Neural cell (in vitro differentiated cells): ENCODE results near the gene SLC35E1. TPM values are rescaled to one million over a fixed set of nuclear protein-coding genes. Genes with fewer than 3 reads are reported as not detected.
"Not testable (repeated sequence)": the region's sequence is repeated elsewhere in the genome, so short reads cannot be mapped to it uniquely, and the experiment has no call there.

ENCODE experiments used
- H2AFZ ChIP-seq: fragments of 200-600, 300-800 bp; sonication (generic), shearing (Covaris generic); 2 replicates; pipeline ENCODE4 v1.6.0; 2014; ENCODE audit warnings: low read depth, mild to moderate bottlenecking, antibody characterized with exemption, low read length, moderate library complexity
- H3F3A ChIP-seq: fragments of 200-600 bp; shearing (Covaris generic); 2 replicates; pipeline ENCODE4 v1.6.1; 2016; ENCODE audit warnings: mild to moderate bottlenecking, moderate library complexity, mixed read lengths, antibody characterized with exemption, low read length; ENCODE audit not compliant: insufficient read depth, poor library complexity, severe bottlenecking
- H3K27ac ChIP-seq: fragments of 200-600, 300-800 bp; sonication (generic), shearing (Covaris generic); 2 replicates; pipeline ENCODE4 v1.5.1; 2014; ENCODE audit warnings: mild to moderate bottlenecking, low read length, moderate library complexity
- H3K27me3 ChIP-seq: fragments of 300-800, 200-600 bp; sonication (generic), shearing (Covaris generic); 2 replicates; pipeline ENCODE4 v1.6.0; 2014; ENCODE audit warnings: mild to moderate bottlenecking, low read depth, low read length, moderate library complexity; ENCODE audit not compliant: insufficient read depth
- H3K36me3 ChIP-seq: fragments of 300-800, 200-600 bp; sonication (generic), shearing (Covaris generic); 2 replicates; pipeline ENCODE4 v1.5.1; 2014; ENCODE audit warnings: mild to moderate bottlenecking, antibody characterized with exemption, low read length, moderate library complexity; ENCODE audit not compliant: insufficient read depth
- H3K4me2 ChIP-seq: fragments of 300-800, 200-600 bp; sonication (generic), shearing (Covaris generic); 2 replicates; pipeline ENCODE4 v1.6.0; 2014; ENCODE audit warnings: mild to moderate bottlenecking, low read length
- H3K4me3 ChIP-seq: fragments of 300-800, 200-600 bp; sonication (generic), shearing (Covaris generic); 2 replicates; pipeline ENCODE4 v1.5.1; 2014; ENCODE audit warnings: mild to moderate bottlenecking, low read length, moderate library complexity
- H3K79me2 ChIP-seq: fragments of 200-600 bp; shearing (Covaris generic); replicated peaks from 2 replicates; pipeline ENCODE4 v1.6.0; 2014; ENCODE audit warnings: mild to moderate bottlenecking, low read length, moderate library complexity; ENCODE audit not compliant: insufficient read depth
- H3K9ac ChIP-seq: fragments of 300-800, 200-600 bp; sonication (generic), shearing (Covaris generic); 2 replicates; pipeline ENCODE4 v1.6.1; 2016; ENCODE audit warnings: mild to moderate bottlenecking, low read length, mixed read lengths
- H3K9me2 ChIP-seq: fragments of 200-600 bp; shearing (Covaris generic); 2 replicates; pipeline ENCODE4 v1.6.1; 2016; ENCODE audit warnings: mild to moderate bottlenecking, low read length, mixed read lengths; ENCODE audit not compliant: insufficient read depth
- H3K9me3 ChIP-seq: fragments of 200-600, 300-800 bp; sonication (generic), shearing (Covaris generic); 2 replicates; pipeline ENCODE4 v1.6.1; 2016; ENCODE audit warnings: mild to moderate bottlenecking, mixed run types, low read length, moderate library complexity, mixed read lengths
- H4K20me1 ChIP-seq: fragments of 200-600 bp; shearing (Covaris generic); 2 replicates; pipeline ENCODE4 v1.6.1; 2016; ENCODE audit warnings: mild to moderate bottlenecking, mixed run types; ENCODE audit not compliant: insufficient read depth
- EP300 ChIP-seq: fragments of 450-650 bp; conservative IDR thresholded peaks from 2 replicates; pipeline ENCODE4 v1.6.1; 2014; ENCODE audit warnings: antibody characterized with exemption, mild to moderate bottlenecking, moderate library complexity; ENCODE audit not compliant: poor library complexity, severe bottlenecking
- EZH2 ChIP-seq: fragments of 200-600, 300-800 bp; shearing (Covaris generic), sonication (generic); IDR thresholded peaks from 2 replicates; pipeline ENCODE4 v1.6.1; 2014; ENCODE audit warnings: antibody characterized with exemption, low read length, borderline replicate concordance, mild to moderate bottlenecking; ENCODE audit not compliant: insufficient read depth, poor library complexity, severe bottlenecking
- MXI1 ChIP-seq: fragments of 450-650 bp; conservative IDR thresholded peaks from 2 replicates; pipeline ENCODE4 v1.6.1; 2014; ENCODE audit warnings: antibody characterized with exemption, mild to moderate bottlenecking; ENCODE audit not compliant: poor library complexity, severe bottlenecking
- POLR2AphosphoS5 ChIP-seq: IDR thresholded peaks from 2 replicates; pipeline ENCODE4 v1.6.1; 2012
- RAD21 ChIP-seq: fragments of 450-650 bp; conservative IDR thresholded peaks from 2 replicates; pipeline ENCODE4 v1.6.1; 2014; ENCODE audit warnings: antibody characterized with exemption, mild to moderate bottlenecking, moderate library complexity
- SMC3 ChIP-seq: fragments of 450-650 bp; conservative IDR thresholded peaks from 2 replicates; pipeline ENCODE4 v1.6.1; 2014; ENCODE audit warnings: antibody characterized with exemption, mild to moderate bottlenecking, moderate library complexity; ENCODE audit not compliant: poor library complexity
- TAF1 ChIP-seq: IDR thresholded peaks from 2 replicates; pipeline ENCODE4 v1.6.1; 2012; ENCODE audit warnings: low read depth
- polyA plus RNA-seq: library from polyadenylated mRNA; depleted of rRNA; stranded (reverse); fragments of >200 nt; gene quantifications from 2 replicates; pipeline ENCODE4 v1.2.3, GENCODE V29; 2014
- TF ChIP-seq, protein P1 (sequence below): IDR thresholded peaks from 2 replicates; pipeline ENCODE4 v1.6.1; 2012; ENCODE audit warnings: borderline replicate concordance
- TF ChIP-seq, protein P2 (sequence below): fragments of 450-650 bp; IDR thresholded peaks from 2 replicates; pipeline ENCODE4 v1.5.1; 2014; ENCODE audit warnings: antibody characterized with exemption, mild to moderate bottlenecking, moderate library complexity; ENCODE audit not compliant: poor library complexity, severe bottlenecking

The SLC35E1 gene
- polyA plus RNA-seq, 1 donor from 2014 or later: 23.9 TPM

GRCh38 chr19:16516381-16516780 lies 55.8 kb downstream of the SLC35E1 start:
- H3K79me2 ChIP-seq: no peaks in the 10 kb centered on the region
- H3F3A ChIP-seq: no peaks in the 10 kb centered on the region
- H4K20me1 ChIP-seq: no peaks in the 10 kb centered on the region
- H3K4me3 ChIP-seq: no peak overlapping the region
- H2AFZ ChIP-seq: no peak overlapping the region
- no peak overlapping the region for H3K9ac ChIP-seq
- H3K36me3 ChIP-seq: no peaks in the 10 kb centered on the region
- no peaks in the 10 kb centered on the region for H3K27me3 ChIP-seq
- H3K9me3 ChIP-seq: no peaks in the 10 kb centered on the region
- no peak for TF ChIP-seq RAD21
- no peak for TF ChIP-seq TAF1
- TF ChIP-seq, protein P1, sequence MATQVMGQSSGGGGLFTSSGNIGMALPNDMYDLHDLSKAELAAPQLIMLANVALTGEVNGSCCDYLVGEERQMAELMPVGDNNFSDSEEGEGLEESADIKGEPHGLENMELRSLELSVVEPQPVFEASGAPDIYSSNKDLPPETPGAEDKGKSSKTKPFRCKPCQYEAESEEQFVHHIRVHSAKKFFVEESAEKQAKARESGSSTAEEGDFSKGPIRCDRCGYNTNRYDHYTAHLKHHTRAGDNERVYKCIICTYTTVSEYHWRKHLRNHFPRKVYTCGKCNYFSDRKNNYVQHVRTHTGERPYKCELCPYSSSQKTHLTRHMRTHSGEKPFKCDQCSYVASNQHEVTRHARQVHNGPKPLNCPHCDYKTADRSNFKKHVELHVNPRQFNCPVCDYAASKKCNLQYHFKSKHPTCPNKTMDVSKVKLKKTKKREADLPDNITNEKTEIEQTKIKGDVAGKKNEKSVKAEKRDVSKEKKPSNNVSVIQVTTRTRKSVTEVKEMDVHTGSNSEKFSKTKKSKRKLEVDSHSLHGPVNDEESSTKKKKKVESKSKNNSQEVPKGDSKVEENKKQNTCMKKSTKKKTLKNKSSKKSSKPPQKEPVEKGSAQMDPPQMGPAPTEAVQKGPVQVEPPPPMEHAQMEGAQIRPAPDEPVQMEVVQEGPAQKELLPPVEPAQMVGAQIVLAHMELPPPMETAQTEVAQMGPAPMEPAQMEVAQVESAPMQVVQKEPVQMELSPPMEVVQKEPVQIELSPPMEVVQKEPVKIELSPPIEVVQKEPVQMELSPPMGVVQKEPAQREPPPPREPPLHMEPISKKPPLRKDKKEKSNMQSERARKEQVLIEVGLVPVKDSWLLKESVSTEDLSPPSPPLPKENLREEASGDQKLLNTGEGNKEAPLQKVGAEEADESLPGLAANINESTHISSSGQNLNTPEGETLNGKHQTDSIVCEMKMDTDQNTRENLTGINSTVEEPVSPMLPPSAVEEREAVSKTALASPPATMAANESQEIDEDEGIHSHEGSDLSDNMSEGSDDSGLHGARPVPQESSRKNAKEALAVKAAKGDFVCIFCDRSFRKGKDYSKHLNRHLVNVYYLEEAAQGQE: no peak
- no peak for TF ChIP-seq POLR2AphosphoS5
- TF ChIP-seq, protein P2, sequence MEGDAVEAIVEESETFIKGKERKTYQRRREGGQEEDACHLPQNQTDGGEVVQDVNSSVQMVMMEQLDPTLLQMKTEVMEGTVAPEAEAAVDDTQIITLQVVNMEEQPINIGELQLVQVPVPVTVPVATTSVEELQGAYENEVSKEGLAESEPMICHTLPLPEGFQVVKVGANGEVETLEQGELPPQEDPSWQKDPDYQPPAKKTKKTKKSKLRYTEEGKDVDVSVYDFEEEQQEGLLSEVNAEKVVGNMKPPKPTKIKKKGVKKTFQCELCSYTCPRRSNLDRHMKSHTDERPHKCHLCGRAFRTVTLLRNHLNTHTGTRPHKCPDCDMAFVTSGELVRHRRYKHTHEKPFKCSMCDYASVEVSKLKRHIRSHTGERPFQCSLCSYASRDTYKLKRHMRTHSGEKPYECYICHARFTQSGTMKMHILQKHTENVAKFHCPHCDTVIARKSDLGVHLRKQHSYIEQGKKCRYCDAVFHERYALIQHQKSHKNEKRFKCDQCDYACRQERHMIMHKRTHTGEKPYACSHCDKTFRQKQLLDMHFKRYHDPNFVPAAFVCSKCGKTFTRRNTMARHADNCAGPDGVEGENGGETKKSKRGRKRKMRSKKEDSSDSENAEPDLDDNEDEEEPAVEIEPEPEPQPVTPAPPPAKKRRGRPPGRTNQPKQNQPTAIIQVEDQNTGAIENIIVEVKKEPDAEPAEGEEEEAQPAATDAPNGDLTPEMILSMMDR: no peak
- no peak for TF ChIP-seq MXI1
- TF ChIP-seq EP300: no peak
- no peak for TF ChIP-seq EZH2
- TF ChIP-seq SMC3: no peak
- no peaks in the 10 kb centered on the region for H3K9me2 ChIP-seq
- no peak overlapping the region for H3K27ac ChIP-seq
- no peak overlapping the region for H3K4me2 ChIP-seq

GRCh38 chr19:16514383-16515019 lies 57.7 kb downstream of the SLC35E1 start:
- no peaks in the 10 kb centered on the region for H3F3A ChIP-seq
- no peaks in the 10 kb centered on the region for H4K20me1 ChIP-seq
- no peak overlapping the region for H2AFZ ChIP-seq
- no peaks in the 10 kb centered on the region for H3K9me2 ChIP-seq
- H3K4me3 ChIP-seq: no peak overlapping the region
- H3K9me3 ChIP-seq: no peaks in the 10 kb centered on the region
- TF ChIP-seq EP300: no peak
- TF ChIP-seq POLR2AphosphoS5: no peak
- no peak for TF ChIP-seq MXI1
- no peak for TF ChIP-seq TAF1
- no peak overlapping the region for H3K4me2 ChIP-seq
- H3K79me2 ChIP-seq: no peaks in the 10 kb centered on the region
- H3K9ac ChIP-seq: no peak overlapping the region
- H3K27ac ChIP-seq: no peak overlapping the region
- H3K36me3 ChIP-seq: no peaks in the 10 kb centered on the region
- H3K27me3 ChIP-seq: no peaks in the 10 kb centered on the region

GRCh38 chr19:16512611-16513010 lies 59.6 kb downstream of the SLC35E1 start:
- H3K4me3 ChIP-seq, H3F3A ChIP-seq, H3K9me2 ChIP-seq, H2AFZ ChIP-seq, H3K4me2 ChIP-seq, H4K20me1 ChIP-seq, H3K27ac ChIP-seq, H3K27me3 ChIP-seq, H3K79me2 ChIP-seq, H3K36me3 ChIP-seq, H3K9ac ChIP-seq, H3K9me3 ChIP-seq: not testable (repeated sequence)
